Pancreas (tissue), 10 donors: ENCODE results near the gene ARHGAP21. TPM values are rescaled to one million over a fixed set of nuclear protein-coding genes. Genes with fewer than 3 reads are reported as not detected.

ENCODE experiments used
- ATAC-seq, 4 donors: fragments of 200-7000 bp; cut with Tn5 transposase; one replicate each; pipeline versions ENCODE4 v1.8.0 to v1.9.1; 2020; ENCODE audit warnings: mild to moderate bottlenecking in 4 of 4, moderate library complexity in 4 of 4
- DNase-seq, 6 donors: peaks; one replicate each; pipeline ENCODE4 v3.0.0-alpha.2; 2020
- FAIRE-seq: peaks from 2 replicates; lab custom pipeline; 2012; peaks lifted over from hg19 to GRCh38; lab: Jason Lieb, UNC
- H3K27ac ChIP-seq, 4 donors: fragments of 200-600 bp; sonication (generic); 1 replicate in 3 of 4; 2 replicates in 1 of 4; pipeline versions ENCODE4 v1.5.0 to v1.8.0; 2020
- H3K27me3 ChIP-seq, 4 donors: fragments of 200-600 bp; one replicate each; pipeline ENCODE4 v1.8.0; 2021
- H3K36me3 ChIP-seq, 3 donors: fragments of 200-600 bp; sonication (generic) in 1 of 3; one replicate each; pipeline versions ENCODE4 v1.5.0 to v1.8.0; 2020 to 2021
- H3K4me1 ChIP-seq, 3 donors: fragments of 200-600 bp; one replicate each; pipeline ENCODE4 v1.8.0; 2021
- H3K4me3 ChIP-seq, 4 donors: fragments of 200-600 bp; sonication (generic) in 2 of 4; one replicate each; pipeline versions ENCODE4 v1.5.0 to v1.8.0; 2020 to 2021
- H3K9me3 ChIP-seq, 4 donors: fragments of 200-600 bp; one replicate each; pipeline ENCODE4 v1.8.0; 2021
- WGBS, 2 donors: extraction: QIAGEN DNeasy Blood & Tissue Kit; methylation state at CpG; one replicate each; pipeline ENCODE4 v1.1.7; 2013; 5-methylcytosine and 5-hydroxymethylcytosine counted together
- intact Hi-C, 3 donors: fragments of 100-400 bp; cut with DNase I; formaldehyde crosslinking; loops; one replicate each; pipeline versions ENCODE4 v1.11.1 to v1.14.2; 2022
- polyA plus RNA-seq, 2 donors: library from polyadenylated mRNA; stranded (reverse); fragments of 200-250 nt; gene quantifications; one replicate each; pipeline ENCODE4 v1.2.3, GENCODE V29; 2013
- total RNA-seq, 6 donors: library from RNA; stranded (reverse); fragmentation: NEBNext Ultra II Directional in 4 of 6; extraction: Animal tissue kit (Norgen Biotek cat#: 25700) in 4 of 6; gene quantifications; one replicate each; pipeline versions ENCODE4 v1.2.1 to v1.2.4, GENCODE V29; 2021 to 2023
- TF ChIP-seq, protein P1 (sequence below), 4 donors: fragments of 200-600 bp; sonication (generic) in 3 of 4; IDR thresholded peaks; one replicate each; pipeline versions ENCODE4 v1.5.0 to v1.8.0; 2021; ENCODE audit warnings: antibody characterized with exemption in 4 of 4
- donor health status: healthy with polysubstance abuse.
- donor health status: DM: no; HTN: no; CAD: no; lungs with moderate emphysema.
- donor health status: DM: no; HTN: no; CAD: no.
- donor health status: control.
- donor health status: control.
- donor health status: Bipolar disorder and iron deficiency.
- donor health status: DM: yes; HTN: yes; CAD: no.
- donor health status: DM: no; HTN: no; CAD: no.
- donor health status: DM: no; HTN: no; CAD: no.
- donor health status: DM: yes; HTN: yes; CAD: no.

ARHGAP21 gene
- total and polyA plus RNA-seq, 8 donors, result 11.0 to 42.1 (median 25.2) TPM

DNA sequence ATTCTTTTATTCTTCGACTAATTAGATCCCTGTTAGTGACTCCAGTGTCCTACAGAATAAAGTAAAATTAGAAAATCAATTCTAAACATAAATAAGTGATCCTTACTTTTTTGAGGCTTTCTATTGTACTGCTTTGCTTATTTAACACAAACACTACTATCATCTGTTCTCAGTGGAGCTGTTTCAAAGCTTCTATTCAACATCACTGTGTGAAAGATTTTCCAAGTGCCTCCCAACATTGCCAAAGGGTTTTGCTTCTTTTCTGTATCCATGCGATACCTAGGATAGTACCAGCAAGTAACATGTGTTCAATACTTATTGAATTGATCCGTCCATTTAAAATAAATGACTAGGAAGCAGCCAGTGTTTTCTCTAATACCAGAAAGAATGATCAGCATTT lies 125.7 kb downstream of the ARHGAP21 start:
- Histone ChIP-seq H3K4me3 (no peak overlapping the region), H3K27ac (no peak overlapping the region), H3K4me1 (no peaks in the 10 kb centered on the region), H3K9me3 (no peaks in the 10 kb centered on the region), H3K36me3 (peaks cover 0 to 64% (median 13%) of the 10 kb centered on the region in 3 donors), H3K27me3 (no peaks in the 10 kb centered on the region)
- TF ChIP-seq, protein P1, sequence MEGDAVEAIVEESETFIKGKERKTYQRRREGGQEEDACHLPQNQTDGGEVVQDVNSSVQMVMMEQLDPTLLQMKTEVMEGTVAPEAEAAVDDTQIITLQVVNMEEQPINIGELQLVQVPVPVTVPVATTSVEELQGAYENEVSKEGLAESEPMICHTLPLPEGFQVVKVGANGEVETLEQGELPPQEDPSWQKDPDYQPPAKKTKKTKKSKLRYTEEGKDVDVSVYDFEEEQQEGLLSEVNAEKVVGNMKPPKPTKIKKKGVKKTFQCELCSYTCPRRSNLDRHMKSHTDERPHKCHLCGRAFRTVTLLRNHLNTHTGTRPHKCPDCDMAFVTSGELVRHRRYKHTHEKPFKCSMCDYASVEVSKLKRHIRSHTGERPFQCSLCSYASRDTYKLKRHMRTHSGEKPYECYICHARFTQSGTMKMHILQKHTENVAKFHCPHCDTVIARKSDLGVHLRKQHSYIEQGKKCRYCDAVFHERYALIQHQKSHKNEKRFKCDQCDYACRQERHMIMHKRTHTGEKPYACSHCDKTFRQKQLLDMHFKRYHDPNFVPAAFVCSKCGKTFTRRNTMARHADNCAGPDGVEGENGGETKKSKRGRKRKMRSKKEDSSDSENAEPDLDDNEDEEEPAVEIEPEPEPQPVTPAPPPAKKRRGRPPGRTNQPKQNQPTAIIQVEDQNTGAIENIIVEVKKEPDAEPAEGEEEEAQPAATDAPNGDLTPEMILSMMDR (IDR thresholded peaks at IDR 0.05), result no peak
- no peak for FAIRE-seq
- no peak for DNase-seq
- WGBS, 2 donors, result 95 to 96% methylated on average over 3 of the region's 3 CpGs
- intact Hi-C loops, result no loop called here
- ATAC-seq, result no peak

DNA sequence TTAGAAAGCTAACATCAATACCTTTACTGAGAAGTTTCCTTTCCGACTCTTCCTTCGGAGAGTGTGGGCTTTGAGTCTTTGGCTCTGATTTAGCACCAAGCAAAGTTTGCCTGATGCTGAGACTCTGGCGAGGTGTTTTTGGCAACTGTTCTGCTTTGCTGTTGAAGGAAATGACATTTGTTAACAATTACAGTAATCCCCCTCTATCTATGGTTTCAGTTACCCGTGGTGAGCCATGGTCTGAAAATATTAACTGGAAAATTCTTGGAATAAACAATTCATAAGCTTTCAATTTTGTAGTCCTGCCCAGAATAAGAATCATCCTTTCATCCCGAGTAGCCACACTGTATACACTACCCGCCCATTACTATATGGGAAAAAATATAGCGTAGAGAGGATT lies 126.3 kb downstream of the ARHGAP21 start:
- Histone ChIP-seq H3K36me3 (peaks cover 0 to 64% (median 13%) of the 10 kb centered on the region in 3 donors), H3K27me3 (no peaks in the 10 kb centered on the region), H3K27ac (no peak overlapping the region), H3K9me3 (no peaks in the 10 kb centered on the region), H3K4me1 (no peaks in the 10 kb centered on the region), H3K4me3 (no peak overlapping the region)
- WGBS, 2 donors, result 94 to 95% methylated on average over 7 of the region's 7 CpGs
- intact Hi-C loops, result no loop called here
- FAIRE-seq (no peak), DNase-seq (no peak), ATAC-seq (no peak)
- TF ChIP-seq, protein P1 (IDR thresholded peaks at IDR 0.05), result no peak

DNA sequence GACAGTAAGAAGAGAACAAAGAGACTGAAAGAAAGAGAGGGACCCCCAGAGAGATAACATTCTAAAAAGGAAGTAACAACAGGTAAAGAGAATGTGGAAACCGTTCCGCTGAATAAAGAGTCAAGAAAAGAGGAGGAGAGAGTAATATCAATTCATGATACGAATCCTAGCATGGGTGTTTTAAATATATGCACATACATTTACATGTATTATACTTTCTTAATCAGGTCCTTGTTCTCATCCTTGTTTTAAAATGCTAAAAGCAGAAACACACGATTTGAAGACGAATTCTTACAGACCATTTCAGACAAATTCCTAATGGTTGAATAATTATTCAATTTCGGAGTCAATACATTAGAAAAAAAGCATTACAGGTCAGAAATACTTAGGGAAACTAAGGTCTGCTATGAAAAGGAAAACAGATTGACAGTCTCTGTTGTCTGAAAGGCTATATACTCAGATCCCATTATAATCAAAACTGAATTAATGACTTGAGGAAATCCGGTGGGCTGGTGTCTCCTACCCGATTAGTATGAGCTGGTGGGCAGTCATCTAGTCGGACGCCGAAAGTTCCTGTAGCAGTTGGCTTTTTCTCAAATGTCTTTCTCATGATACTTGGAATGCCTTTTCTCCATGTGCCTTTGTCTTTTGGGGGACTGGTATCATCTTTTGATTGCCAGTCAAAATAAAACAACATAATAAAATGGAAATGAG lies 127.3 kb downstream of the ARHGAP21 start:
- Histone ChIP-seq H3K36me3 (peaks cover 0 to 68% (median 17%) of the 10 kb centered on the region in 3 donors), H3K4me1 (no peaks in the 10 kb centered on the region), H3K27ac (no peak overlapping the region), H3K4me3 (no peak overlapping the region), H3K9me3 (no peaks in the 10 kb centered on the region), H3K27me3 (no peaks in the 10 kb centered on the region)
- 95% methylated on average over 11 of the region's 11 CpGs for WGBS, 2 donors
- TF ChIP-seq, protein P1 (IDR thresholded peaks at IDR 0.05), result no peak
- DNase-seq (no peak), ATAC-seq (no peak), FAIRE-seq (no peak)
- intact Hi-C loops, result no loop called here

DNA sequence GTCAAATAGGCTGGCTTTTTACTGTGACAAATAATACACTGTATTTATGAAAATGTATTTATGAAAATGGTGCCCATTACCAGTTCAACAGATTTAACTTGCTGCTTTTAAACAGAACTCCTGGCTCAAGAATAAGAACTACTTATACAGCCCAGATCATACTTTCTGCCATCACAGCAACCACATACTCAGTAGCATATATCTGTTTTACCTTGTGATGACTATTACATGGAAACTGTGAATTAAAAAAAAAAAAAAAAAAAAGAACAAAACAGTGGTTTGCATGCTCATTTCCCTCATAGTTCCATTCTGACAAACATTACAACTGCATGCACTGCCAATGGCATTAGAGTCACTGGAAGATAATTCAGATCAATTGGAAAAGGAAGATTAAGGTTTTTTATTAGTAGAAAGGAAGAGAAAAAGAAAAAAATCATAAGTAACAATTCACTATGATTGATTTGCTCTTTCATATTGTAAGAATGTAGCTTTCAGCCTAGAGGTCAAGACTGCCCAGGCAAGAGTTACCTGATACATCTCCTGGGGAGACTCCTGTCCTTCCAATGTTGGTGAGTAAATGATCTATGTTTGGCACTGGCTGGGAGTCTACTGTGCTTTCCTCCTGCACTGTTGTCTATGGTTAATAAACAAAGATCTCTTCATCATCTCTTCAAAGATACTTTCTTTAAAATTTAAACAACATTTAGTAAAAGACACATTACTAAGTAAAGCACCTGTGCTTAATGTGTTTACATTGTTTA lies 132.8 kb downstream of the ARHGAP21 start:
- Histone ChIP-seq H3K36me3 (peaks cover 0 to 73% (median 17%) of the 10 kb centered on the region in 3 donors), H3K4me3 (no peak overlapping the region), H3K4me1 (no peaks in the 10 kb centered on the region), H3K27ac (no peak overlapping the region), H3K9me3 (no peaks in the 10 kb centered on the region), H3K27me3 (no peaks in the 10 kb centered on the region)
- no peak for FAIRE-seq
- no peak for DNase-seq
- intact Hi-C loops, result no loop called here
- TF ChIP-seq, protein P1 (IDR thresholded peaks at IDR 0.05), result no peak
- no peak for ATAC-seq

DNA sequence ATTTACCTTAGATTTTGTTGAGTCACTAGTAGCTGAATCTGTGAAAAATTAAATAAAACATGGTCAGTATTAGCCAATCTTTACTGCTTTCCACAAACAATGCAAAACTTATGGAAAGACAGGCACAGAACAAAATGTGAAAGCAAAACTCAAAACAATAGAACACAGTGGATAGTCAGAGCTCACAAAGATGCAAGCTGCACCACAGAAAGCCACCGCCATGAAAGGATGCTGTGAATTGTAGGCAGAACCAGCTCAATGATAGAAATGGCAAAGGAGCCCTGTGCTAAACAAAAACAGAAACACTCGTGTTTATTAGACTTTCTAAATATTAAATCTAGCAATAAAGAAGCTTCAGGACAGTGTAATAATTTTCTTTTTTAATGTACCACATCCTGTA lies 134.4 kb downstream of the ARHGAP21 start:
- H3K36me3 ChIP-seq, result peaks cover 0 to 68% (median 17%) of the 10 kb centered on the region in 3 donors
- ATAC-seq, result no peak

More for the DNA sequence above, 134.4 kb downstream of the ARHGAP21 start:
- Histone ChIP-seq H3K27me3 (no peaks in the 10 kb centered on the region), H3K4me1 (no peaks in the 10 kb centered on the region), H3K4me3 (no peak overlapping the region), H3K27ac (no peak overlapping the region), H3K9me3 (no peaks in the 10 kb centered on the region)
- WGBS, 2 donors, result 87 to 95% methylated on average over 2 of the region's 2 CpGs
- TF ChIP-seq, protein P1 (IDR thresholded peaks at IDR 0.05), result no peak
- FAIRE-seq (no peak), DNase-seq (no peak)
- intact Hi-C loops, result no loop called here
